NAMALWA (cell line): ENCODE measurements around the gene CATSPERD.

Experiments
- DNase-seq: peaks from one replicate; pipeline ENCODE4 v3.0.0-alpha.2; 2015; ENCODE audit warnings: low spot score

Gene CATSPERD

GRCh38 chr19:5787409-5788182, 67.2 kb downstream of the CATSPERD start:
- DNase-seq, result no peak

GRCh38 chr19:5788422-5788821, 68.0 kb downstream of the CATSPERD start:
- no peak for DNase-seq

- no peak for DNase-seq
These were observed 68.9 kb downstream of the CATSPERD start for GRCh38 chr19:5789351-5789761.

- DNase-seq, result no peak
These were observed 69.6 kb downstream of the CATSPERD start for GRCh38 chr19:5789886-5790558.

- peak; percentile 99 for DNase-seq
These were observed 70.4 kb downstream of the CATSPERD start, which contains the start of gene DUS3L for GRCh38 chr19:5790559-5791520. DUS3L (minus strand) TSS chr19:5791163; CDS start chr19:5791141, 22 bp downstream.

- no peak for DNase-seq
These were observed 71.8 kb downstream of the CATSPERD start for GRCh38 chr19:5792224-5792623.

- DNase-seq, result no peak
These were observed 72.8 kb downstream of the CATSPERD start for GRCh38 chr19:5793188-5793587.

GRCh38 chr19:5795382-5795919, 75.0 kb downstream of the CATSPERD start:
- no peak for DNase-seq

GRCh38 chr19:5798244-5798643, 77.8 kb downstream of the CATSPERD start:
- no peak for DNase-seq

GRCh38 chr19:5799247-5800241, 79.1 kb downstream of the CATSPERD start:
- DNase-seq, result no peak

GRCh38 chr19:5800361-5801270, 80.2 kb downstream of the CATSPERD start:
- DNase-seq, result no peak

- peak; percentile 51 for DNase-seq
These were observed 81.6 kb downstream of the CATSPERD start for GRCh38 chr19:5801796-5802619.

GRCh38 chr19:5803441-5803751, 83.0 kb downstream of the CATSPERD start:
- DNase-seq, result no peak

- peak; percentile 96 for DNase-seq
These were observed 83.5 kb downstream of the CATSPERD start for GRCh38 chr19:5803752-5804515.

- no peak for DNase-seq
These were observed 84.4 kb downstream of the CATSPERD start, which contains the start of gene NRTN for GRCh38 chr19:5804516-5805461. NRTN (plus strand) TSS chr19:5805067; CDS start chr19:5824166, 19,099 bp downstream.

GRCh38 chr19:5805462-5806132, 85.2 kb downstream of the CATSPERD start:
- peak; percentile 72 for DNase-seq
